GM15510 (cell line): ENCODE measurements around the gene PCK2.

ENCODE experiments used
- POLR2A ChIP-seq: IDR thresholded peaks from 3 replicates; pipeline ENCODE4 v1.6.1; 2011; ENCODE audit warnings: borderline replicate concordance; ENCODE audit not compliant: insufficient read length; ENCODE audit errors: extremely low read depth

PCK2 gene

GRCh38 chr14:24132061-24132685 is 38.1 kb downstream of the PCK2 start:
- TF ChIP-seq POLR2A, result no peak

GRCh38 chr14:24132976-24133375 is 38.9 kb downstream of the PCK2 start:
- TF ChIP-seq POLR2A, result no peak

- no peak for TF ChIP-seq POLR2A
Observed at GRCh38 chr14:24133735-24134134, 39.6 kb downstream of the PCK2 start.

GRCh38 chr14:24135584-24135833 is 41.4 kb downstream of the PCK2 start:
- TF ChIP-seq POLR2A, result no peak

- peak; percentile 77 for TF ChIP-seq POLR2A
Observed at GRCh38 chr14:24135834-24136683, 41.9 kb downstream of the PCK2 start, which contains the start of gene PSME1. Gene PSME1, plus strand, starts transcription at chr14:24136194. Its CDS starts 69 bp downstream, at chr14:24136263.

GRCh38 chr14:24136684-24137528 is 42.8 kb downstream of the PCK2 start:
- TF ChIP-seq POLR2A, result no peak

- TF ChIP-seq POLR2A, result no peak
Observed at GRCh38 chr14:24137529-24138395, 43.7 kb downstream of the PCK2 start.

- TF ChIP-seq POLR2A, result no peak
Observed at GRCh38 chr14:24138396-24139271, 44.5 kb downstream of the PCK2 start.

- TF ChIP-seq POLR2A, result no peak
Observed at GRCh38 chr14:24139272-24139934, 45.3 kb downstream of the PCK2 start.

- TF ChIP-seq POLR2A, result peak; percentile 95
Observed at GRCh38 chr14:24141097-24141880, 47.2 kb downstream of the PCK2 start, which contains the start of gene EMC9. Gene EMC9, minus strand, starts transcription at chr14:24141591. Its CDS starts 287 bp downstream, at chr14:24141304.

GRCh38 chr14:24143511-24143910 is 49.4 kb downstream of the PCK2 start:
- no peak for TF ChIP-seq POLR2A

GRCh38 chr14:24144451-24144850 is 50.3 kb downstream of the PCK2 start:
- TF ChIP-seq POLR2A, result no peak
